HepG2 (cell line): ENCODE results near the gene DDX23. TPM values are rescaled to one million over a fixed set of nuclear protein-coding genes. Genes with fewer than 3 reads are reported as not detected.

ENCODE experiments used
- HDAC6 ChIP-seq: fragments of 200-600 bp; sonication (generic); IDR thresholded peaks from 2 replicates; pipeline ENCODE4 v1.7.0; 2017; ENCODE audit warnings: mild to moderate bottlenecking, antibody characterized with exemption, low read length, low read depth
- HNRNPLL ChIP-seq: fragments of 200-400 bp; formaldehyde crosslinking; IDR thresholded peaks from 2 replicates; pipeline ENCODE4 v1.6.1; 2017; ENCODE audit warnings: mild to moderate bottlenecking, low read depth, low read length; ENCODE audit not compliant: poor library complexity, severe bottlenecking
- MTF1 ChIP-seq: sonication (generic); formaldehyde crosslinking; IDR thresholded peaks from 2 replicates; pipeline ENCODE4 v1.5.0; 2020; ENCODE audit warnings: missing genetic modification reagents
- NR2F1 ChIP-seq, 2 experiments: fragments of 450-650 bp in 1 of 2; formaldehyde crosslinking in 1 of 2; IDR thresholded peaks; 2 replicates each; pipeline versions ENCODE4 v1.5.0 to v1.6.1; 2016 to 2020; ENCODE audit warnings: mild to moderate bottlenecking in 1 of 2, missing compliant biosample characterization in 1 of 2, missing genetic modification reagents in 1 of 2, moderate library complexity in 1 of 2
- RFX1 ChIP-seq: fragments of 450-650 bp; IDR thresholded peaks from 2 replicates; pipeline ENCODE4 v1.6.1; 2017
- TBX2 ChIP-seq: sonication (generic); formaldehyde crosslinking; IDR thresholded peaks from 2 replicates; pipeline ENCODE4 v1.5.0; 2020; ENCODE audit warnings: missing genetic modification reagents, mild to moderate bottlenecking, borderline replicate concordance
- TCF12 ChIP-seq, 2 experiments: fragments of 450-650 bp in 1 of 2; sonication (generic) in 1 of 2; formaldehyde crosslinking in 1 of 2; IDR thresholded peaks; 2 replicates each; pipeline versions ENCODE4 v1.6.1 to v1.8.0; 2017 to 2022; ENCODE audit warnings: antibody characterized with exemption in 1 of 2, mild to moderate bottlenecking in 1 of 2, missing genetic modification reagents in 1 of 2, moderate library complexity in 1 of 2
- TCF7 ChIP-seq: sonication (generic); IDR thresholded peaks from 2 replicates; pipeline ENCODE4 v1.6.1; 2016; ENCODE audit warnings: antibody characterized with exemption, low read depth
- TOPORS ChIP-seq: sonication (generic); formaldehyde crosslinking; IDR thresholded peaks from 2 replicates; pipeline ENCODE4 v1.8.0; 2023; ENCODE audit warnings: mild to moderate bottlenecking, missing genetic modification reagents
- ZKSCAN1 ChIP-seq: fragments of 150-350 bp; IDR thresholded peaks from 2 replicates; pipeline ENCODE4 v1.6.1; 2014; ENCODE audit warnings: low read length
- ZMYM2 ChIP-seq: sonication (generic); formaldehyde crosslinking; IDR thresholded peaks from 2 replicates; pipeline ENCODE4 v1.8.0; 2022; ENCODE audit warnings: mild to moderate bottlenecking, missing genetic modification reagents
- ZNF317 ChIP-seq: sonication (generic); formaldehyde crosslinking; IDR thresholded peaks from 2 replicates; pipeline ENCODE4 v1.5.0; 2020; ENCODE audit warnings: mild to moderate bottlenecking, missing genetic modification reagents
- ZNF451 ChIP-seq: sonication (generic); formaldehyde crosslinking; IDR thresholded peaks from 2 replicates; pipeline ENCODE4 v1.5.0; 2020; ENCODE audit warnings: mild to moderate bottlenecking, missing genetic modification reagents
- ZNF564 ChIP-seq: sonication (generic); formaldehyde crosslinking; IDR thresholded peaks from 2 replicates; pipeline ENCODE4 v1.8.1; 2023; ENCODE audit warnings: mild to moderate bottlenecking, missing genetic modification reagents
- ZNF597 ChIP-seq: sonication (generic); formaldehyde crosslinking; IDR thresholded peaks from 2 replicates; pipeline ENCODE4 v1.5.0; 2020; ENCODE audit warnings: missing genetic modification reagents
- ZNF605 ChIP-seq: sonication (generic); formaldehyde crosslinking; IDR thresholded peaks from 2 replicates; pipeline ENCODE4 v1.8.0; 2022; ENCODE audit warnings: mild to moderate bottlenecking, missing genetic modification reagents
- ZNF770 ChIP-seq: sonication (generic); formaldehyde crosslinking; IDR thresholded peaks from 2 replicates; pipeline ENCODE4 v1.5.0; 2020; ENCODE audit warnings: mild to moderate bottlenecking, missing genetic modification reagents
- ZSCAN5A ChIP-seq: sonication (generic); formaldehyde crosslinking; IDR thresholded peaks from 2 replicates; pipeline ENCODE4 v1.8.0; 2022; ENCODE audit warnings: mild to moderate bottlenecking, missing genetic modification reagents, borderline replicate concordance
- polyA plus RNA-seq, 8 experiments: library from polyadenylated mRNA; depleted of rRNA in 3 of 8; stranded (reverse) in 7 of 8; unstranded in 1 of 8; fragments of >200 nt; fragmentation: Illumina TruSeq in 4 of 8; extraction: Trizol in 4 of 8; gene quantifications; 2 replicates each; pipeline versions ENCODE4 v1.2.1 to v1.2.3, GENCODE V29; 2011 to 2016; ENCODE audit warnings: low read depth in 4 of 8, missing spikeins in 1 of 8, mixed read lengths in 1 of 8; ENCODE audit not compliant: insufficient read depth in 1 of 8
- total RNA-seq, 5 experiments: library from RNA; depleted of rRNA; stranded (reverse); fragments of >200 nt; fragmentation: Illumina TruSeq; extraction: Trizol; gene quantifications; 2 replicates each; pipeline ENCODE4 v1.2.3, GENCODE V29; 2016; ENCODE audit warnings: low read depth in 1 of 5
- TF ChIP-seq, protein P1 (sequence below), 2 experiments: IDR thresholded peaks; 2 replicates each; pipeline ENCODE4 v1.6.1; 2011 to 2012; ENCODE audit warnings: low read length in 2 of 2, borderline replicate concordance in 1 of 2, low read depth in 1 of 2, mild to moderate bottlenecking in 1 of 2, moderate library complexity in 1 of 2

Gene DDX23
- total and polyA plus RNA-seq, 2 of the 13 experiments (the other 11 are each of a cell fraction or from before 2014, with no cell fraction given): 35.7 to 90.0 TPM

DNA sequence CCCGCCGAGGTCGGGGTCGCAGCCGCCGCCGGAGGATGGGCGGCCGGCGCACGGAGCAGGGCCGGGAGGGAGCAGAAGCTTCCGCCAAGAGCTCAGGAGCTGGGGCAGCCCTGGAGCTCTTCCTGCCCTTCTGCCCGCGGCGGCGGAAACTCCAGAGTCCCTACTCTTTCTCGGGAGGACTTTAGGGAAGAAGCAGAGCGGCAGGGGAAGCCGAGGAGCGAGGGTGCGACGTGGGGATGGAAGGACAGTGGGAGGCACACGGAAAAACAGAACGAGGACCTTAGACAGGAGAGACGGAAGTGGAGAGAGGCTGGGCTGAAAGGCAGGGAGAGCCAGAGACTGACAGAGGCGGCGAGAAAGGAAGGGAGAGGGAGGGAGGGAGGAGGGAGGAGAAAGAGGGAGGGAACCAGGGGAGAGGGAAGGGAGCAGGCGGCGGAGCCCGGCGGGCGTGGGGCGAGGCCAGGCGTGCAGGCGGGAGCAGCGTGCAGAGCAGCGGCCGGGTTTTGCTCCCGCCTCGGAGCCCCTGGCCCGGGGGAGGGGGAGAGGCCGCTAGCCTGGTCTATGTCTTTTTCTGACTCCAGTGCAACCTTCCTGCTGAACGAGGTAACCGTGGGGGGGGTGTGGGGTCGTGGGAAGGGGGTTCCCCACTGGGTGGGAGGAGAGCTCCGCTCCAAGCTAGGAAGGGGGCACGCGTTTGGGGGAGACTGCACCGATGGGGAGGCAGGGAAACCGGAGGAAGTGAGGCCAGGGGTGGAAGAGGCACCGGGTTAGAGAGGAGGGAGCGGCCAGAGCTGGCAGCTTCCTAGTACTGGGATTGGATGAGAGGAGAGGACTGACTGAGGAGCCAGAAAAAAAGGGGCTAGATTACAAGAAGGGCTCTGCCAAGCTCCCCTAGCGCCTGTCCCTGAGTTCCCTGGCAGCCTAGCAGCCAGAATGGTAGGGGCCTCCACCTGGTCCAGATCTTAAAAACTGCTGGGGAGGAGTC, 36.5 kb downstream of the DDX23 start (continued):
- TF ChIP-seq NR2F1 (CRISPR knock-in tag; IDR thresholded peaks at IDR 0.05): no peak
- TF ChIP-seq ZSCAN5A (CRISPR knock-in tag): no peak
- TF ChIP-seq HNRNPLL: peak; percentile 47
- TF ChIP-seq ZNF564 (CRISPR knock-in tag): 0 out of 2 replicates have a peak, but pooled peaks have one; percentile 14
- no peak for TF ChIP-seq MTF1 (CRISPR knock-in tag)
- no peak for TF ChIP-seq ZNF451 (CRISPR knock-in tag)
- peak; percentile 51; the same call in 1 of the 2 replicates for TF ChIP-seq ZNF605 (CRISPR knock-in tag)
- TF ChIP-seq RFX1: no peak
- no peak for TF ChIP-seq ZNF317
- TF ChIP-seq TOPORS (CRISPR knock-in tag): no peak
- TF ChIP-seq HDAC6: no peak
- TF ChIP-seq TCF7: no peak
- TF ChIP-seq TBX2 (CRISPR knock-in tag): no peak
- TF ChIP-seq ZKSCAN1: no peak
- TF ChIP-seq, protein P1, sequence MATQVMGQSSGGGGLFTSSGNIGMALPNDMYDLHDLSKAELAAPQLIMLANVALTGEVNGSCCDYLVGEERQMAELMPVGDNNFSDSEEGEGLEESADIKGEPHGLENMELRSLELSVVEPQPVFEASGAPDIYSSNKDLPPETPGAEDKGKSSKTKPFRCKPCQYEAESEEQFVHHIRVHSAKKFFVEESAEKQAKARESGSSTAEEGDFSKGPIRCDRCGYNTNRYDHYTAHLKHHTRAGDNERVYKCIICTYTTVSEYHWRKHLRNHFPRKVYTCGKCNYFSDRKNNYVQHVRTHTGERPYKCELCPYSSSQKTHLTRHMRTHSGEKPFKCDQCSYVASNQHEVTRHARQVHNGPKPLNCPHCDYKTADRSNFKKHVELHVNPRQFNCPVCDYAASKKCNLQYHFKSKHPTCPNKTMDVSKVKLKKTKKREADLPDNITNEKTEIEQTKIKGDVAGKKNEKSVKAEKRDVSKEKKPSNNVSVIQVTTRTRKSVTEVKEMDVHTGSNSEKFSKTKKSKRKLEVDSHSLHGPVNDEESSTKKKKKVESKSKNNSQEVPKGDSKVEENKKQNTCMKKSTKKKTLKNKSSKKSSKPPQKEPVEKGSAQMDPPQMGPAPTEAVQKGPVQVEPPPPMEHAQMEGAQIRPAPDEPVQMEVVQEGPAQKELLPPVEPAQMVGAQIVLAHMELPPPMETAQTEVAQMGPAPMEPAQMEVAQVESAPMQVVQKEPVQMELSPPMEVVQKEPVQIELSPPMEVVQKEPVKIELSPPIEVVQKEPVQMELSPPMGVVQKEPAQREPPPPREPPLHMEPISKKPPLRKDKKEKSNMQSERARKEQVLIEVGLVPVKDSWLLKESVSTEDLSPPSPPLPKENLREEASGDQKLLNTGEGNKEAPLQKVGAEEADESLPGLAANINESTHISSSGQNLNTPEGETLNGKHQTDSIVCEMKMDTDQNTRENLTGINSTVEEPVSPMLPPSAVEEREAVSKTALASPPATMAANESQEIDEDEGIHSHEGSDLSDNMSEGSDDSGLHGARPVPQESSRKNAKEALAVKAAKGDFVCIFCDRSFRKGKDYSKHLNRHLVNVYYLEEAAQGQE (IDR thresholded peaks at IDR 0.05; ENCODE audit: borderline replicate concordance in 1 of 2, low read depth in 1 of 2, low read length in 2 of 2): no peak
- TF ChIP-seq ZNF597: no peak
- TF ChIP-seq ZNF770 (CRISPR knock-in tag): 0 out of 2 replicates have a peak, but pooled peaks have one; percentile 16
- TF ChIP-seq TCF12 (IDR thresholded peaks at IDR 0.05): no peak
- peak; percentile 64; the same call in 1 of the 2 replicates for TF ChIP-seq TCF12 (CRISPR knock-in tag; IDR thresholded peaks at IDR 0.05)
- 0 out of 2 replicates have a peak, but pooled peaks have one; percentile 45 for TF ChIP-seq ZMYM2 (CRISPR knock-in tag)
